ENCODE measurements around the gene LGSN. TPM values are rescaled to one million over a fixed set of nuclear protein-coding genes. Genes with fewer than 3 reads are reported as not detected.

LGSN gene
- total RNA-seq, 1 experiment from 2014 or later = 0.30 TPM

DNA sequence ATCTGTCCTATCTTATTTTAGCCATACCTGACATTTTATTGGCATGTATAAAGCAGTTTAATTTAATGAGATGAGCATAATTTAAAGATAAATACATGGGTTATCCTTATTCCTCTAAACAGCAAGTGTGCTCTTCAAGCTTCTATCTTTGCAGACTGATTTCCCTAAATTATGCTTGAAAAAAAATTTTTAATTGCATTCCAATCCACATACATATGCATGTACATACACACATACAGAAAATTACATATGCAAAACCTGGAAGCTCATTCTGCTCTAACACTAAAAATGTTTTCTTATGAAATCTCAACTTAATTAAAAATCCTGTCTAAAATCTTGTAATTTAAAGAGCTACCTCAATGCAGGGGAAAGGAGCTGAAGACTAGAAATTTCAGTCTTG is 73.2 kb downstream of the LGSN start:
- Histone ChIP-seq H3K27ac (ENCODE audit: low read depth, low read length) (no peak overlapping the region), H3K9ac (ENCODE audit: low read length) (no peak overlapping the region), H3K4me2 (ENCODE audit: low read length) (no peak overlapping the region), H3K9me2 (ENCODE audit: insufficient read depth) (no peaks in the 10 kb centered on the region), H3K4me3 (replicated peaks in 1 of 2; ENCODE audit: low read depth in 1 of 2, low read length in 2 of 2) (no peak overlapping the region), H3K9me3 (ENCODE audit: control insufficient read depth in 1 of 2, insufficient read depth in 1 of 2, low read depth in 1 of 2, low read length in 2 of 2) (no peaks in the 10 kb centered on the region), H4K20me1 (ENCODE audit: insufficient read depth) (no peaks in the 10 kb centered on the region), H3K4me1 (ENCODE audit: control insufficient read depth in 1 of 2, insufficient read depth in 2 of 2, low read length in 2 of 2) (no peaks in the 10 kb centered on the region), H3K36me3 (ENCODE audit: control insufficient read depth in 1 of 2, insufficient read depth in 2 of 2, low read length in 2 of 2) (no peaks in the 10 kb centered on the region), H3K79me2 (ENCODE audit: insufficient read depth, low read length) (no peaks in the 10 kb centered on the region), H2AFZ (ENCODE audit: low read depth, low read length, poor library complexity, severe bottlenecking) (no peak overlapping the region), H3K27me3 (ENCODE audit: insufficient read depth, low read length) (no peaks in the 10 kb centered on the region)
- ATAC-seq = no peak
- ChIA-PET POLR2A (no interaction called here), RAD21 (ENCODE audit: low non-redundant PET in 1 of 2, low total read pairs in 2 of 2, uncharacterized antibody in 2 of 2, unreplicated experiment in 2 of 2) (no interaction called here), CTCF (interaction anchor here (1.7 kb wide), 1 partner anchor 182 kb away, joined by 4 read pairs; no protein-coding TSS in a partner anchor)
- no TSS peak for BruUV-seq (replicated peaks)
- no peak for TF ChIP-seq SP1 (IDR thresholded peaks at IDR 0.05; ENCODE audit: low read depth)
- TF ChIP-seq EZH2phosphoT487 (IDR thresholded peaks at IDR 0.05; ENCODE audit: borderline replicate concordance) = no peak
- no peak for TF ChIP-seq RAD21 (IDR thresholded peaks at IDR 0.05; ENCODE audit: low read depth)
- TF ChIP-seq ZFX (IDR thresholded peaks at IDR 0.05) = no peak
- no peak for TF ChIP-seq YY1 (IDR thresholded peaks at IDR 0.05; ENCODE audit: extremely low read depth, insufficient replicate concordance, low read depth, low read length)
- no peak for TF ChIP-seq TCF7L2 (IDR thresholded peaks at IDR 0.05; ENCODE audit: borderline replicate concordance, extremely low read depth, insufficient read depth, insufficient read length)
- no peak for TF ChIP-seq SRF (IDR thresholded peaks at IDR 0.05; ENCODE audit: low read depth)
- no peak for TF ChIP-seq POLR2A (IDR thresholded peaks at IDR 0.05; ENCODE audit: borderline replicate concordance, extremely low read depth, insufficient read depth, insufficient read length)
- TF ChIP-seq, protein P1, sequence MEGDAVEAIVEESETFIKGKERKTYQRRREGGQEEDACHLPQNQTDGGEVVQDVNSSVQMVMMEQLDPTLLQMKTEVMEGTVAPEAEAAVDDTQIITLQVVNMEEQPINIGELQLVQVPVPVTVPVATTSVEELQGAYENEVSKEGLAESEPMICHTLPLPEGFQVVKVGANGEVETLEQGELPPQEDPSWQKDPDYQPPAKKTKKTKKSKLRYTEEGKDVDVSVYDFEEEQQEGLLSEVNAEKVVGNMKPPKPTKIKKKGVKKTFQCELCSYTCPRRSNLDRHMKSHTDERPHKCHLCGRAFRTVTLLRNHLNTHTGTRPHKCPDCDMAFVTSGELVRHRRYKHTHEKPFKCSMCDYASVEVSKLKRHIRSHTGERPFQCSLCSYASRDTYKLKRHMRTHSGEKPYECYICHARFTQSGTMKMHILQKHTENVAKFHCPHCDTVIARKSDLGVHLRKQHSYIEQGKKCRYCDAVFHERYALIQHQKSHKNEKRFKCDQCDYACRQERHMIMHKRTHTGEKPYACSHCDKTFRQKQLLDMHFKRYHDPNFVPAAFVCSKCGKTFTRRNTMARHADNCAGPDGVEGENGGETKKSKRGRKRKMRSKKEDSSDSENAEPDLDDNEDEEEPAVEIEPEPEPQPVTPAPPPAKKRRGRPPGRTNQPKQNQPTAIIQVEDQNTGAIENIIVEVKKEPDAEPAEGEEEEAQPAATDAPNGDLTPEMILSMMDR (IDR thresholded peaks at IDR 0.05 in 2 of 3, conservative IDR thresholded peaks at IDR 0.05 in 1 of 3; ENCODE audit: borderline replicate concordance in 1 of 3, insufficient read depth in 1 of 3, low read depth in 2 of 3, low read length in 2 of 3) = no peak
- TF ChIP-seq MAX (IDR thresholded peaks at IDR 0.05) = no peak
- TF ChIP-seq ATF3 (IDR thresholded peaks at IDR 0.05) = no peak
- TF ChIP-seq CBX3 (IDR thresholded peaks at IDR 0.05; ENCODE audit: low read depth) = no peak
- intact Hi-C loops (cut with micrococcal nuclease) = no loop called here
- no peak for DNase-seq (ENCODE audit: low read depth, low spot score)

Measured in HCT116 (cell line).